Stimulated activated CD8-positive, alpha-beta memory T cell treated with anti-CD3 and anti-CD28 coated beads, Interleukin-7, amount 100 ng/mL, for 4 hours (primary cell): ENCODE measurements around the gene ERFE.
A peak's percentile ranks its signal among the peaks of the same experiment; 100 is the strongest.
"Not testable (repeated sequence)": the region's sequence is repeated elsewhere in the genome, so short reads cannot be mapped to it uniquely, and the experiment has no call there.

Source experiments
- DNase-seq, 2 donors: peaks; one replicate each; pipeline ENCODE4 v3.0.0-alpha.2; 2020; ENCODE audit warnings: low read depth in 2 of 2

ERFE gene, protein sequence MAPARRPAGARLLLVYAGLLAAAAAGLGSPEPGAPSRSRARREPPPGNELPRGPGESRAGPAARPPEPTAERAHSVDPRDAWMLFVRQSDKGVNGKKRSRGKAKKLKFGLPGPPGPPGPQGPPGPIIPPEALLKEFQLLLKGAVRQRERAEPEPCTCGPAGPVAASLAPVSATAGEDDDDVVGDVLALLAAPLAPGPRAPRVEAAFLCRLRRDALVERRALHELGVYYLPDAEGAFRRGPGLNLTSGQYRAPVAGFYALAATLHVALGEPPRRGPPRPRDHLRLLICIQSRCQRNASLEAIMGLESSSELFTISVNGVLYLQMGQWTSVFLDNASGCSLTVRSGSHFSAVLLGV

DNA sequence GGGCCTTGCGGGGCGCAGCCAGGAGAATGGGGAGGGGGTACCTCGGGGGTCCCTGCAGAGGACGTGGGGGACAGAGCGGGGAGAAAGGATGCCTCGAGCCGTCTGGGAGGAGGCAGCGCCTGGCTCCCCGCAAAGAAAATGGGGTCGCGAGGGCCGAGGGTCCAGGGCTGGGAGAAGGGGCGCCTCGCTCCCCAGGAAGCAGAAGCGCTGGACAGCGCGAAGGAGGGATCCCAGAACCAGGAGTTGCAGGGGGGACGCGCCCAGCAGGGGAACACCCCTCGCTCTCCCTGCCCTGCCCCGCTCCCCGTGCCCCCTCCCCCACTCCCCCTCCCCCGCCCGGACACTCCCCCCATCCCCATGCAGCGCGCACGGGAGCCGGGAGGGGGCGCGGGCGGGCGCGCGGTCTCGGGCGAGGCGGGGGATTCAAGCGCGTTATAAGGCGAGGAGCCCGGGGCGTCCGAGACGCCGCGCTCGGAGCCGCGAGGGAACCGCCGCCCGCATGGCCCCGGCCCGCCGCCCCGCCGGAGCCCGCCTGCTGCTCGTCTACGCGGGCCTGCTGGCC lies at the start of gene ERFE:
Gene ERFE (plus strand): TSS at position 462 of the 562 bp plus-strand sequence. CDS start 38 bp downstream, at position 500.
- peak in 1 of 2 donors; percentile 35 for DNase-seq

- DNase-seq, result no peak
Observed at GRCh38 chr2:238113611-238114010, 45.2 kb upstream of the ERFE start.

DNA sequence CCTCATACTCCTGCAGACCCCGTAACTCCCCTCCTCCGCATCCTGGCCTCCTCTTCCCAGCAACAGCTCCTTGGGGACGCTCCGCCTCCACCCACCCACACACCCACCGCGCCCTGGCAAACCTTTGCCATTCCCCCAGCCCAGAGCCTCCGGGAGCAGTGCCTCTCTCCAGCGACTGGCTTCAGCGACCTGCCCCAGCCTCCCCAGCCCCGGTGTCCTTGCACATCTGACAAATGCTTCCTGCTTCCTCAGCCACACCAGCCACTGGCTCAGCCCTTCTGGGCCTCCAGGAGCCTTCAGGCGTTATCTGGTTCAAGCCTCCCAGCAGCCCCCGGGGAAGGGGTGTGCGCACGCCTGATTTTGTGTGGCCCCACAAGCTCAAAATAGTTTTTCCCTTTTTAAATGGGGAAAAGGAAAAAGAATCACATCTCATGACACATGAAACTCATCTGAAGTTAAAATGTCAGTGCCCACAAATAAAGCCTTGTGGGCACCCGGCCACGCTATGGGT lies 44.4 kb upstream of the ERFE start:
- no peak for DNase-seq

- DNase-seq, result no peak
Observed at GRCh38 chr2:238114851-238115660, 43.7 kb upstream of the ERFE start.

- not testable (repeated sequence) for DNase-seq
Observed at GRCh38 chr2:238115709-238116108, 43.1 kb upstream of the ERFE start.

- DNase-seq, result no peak
Observed at GRCh38 chr2:238116298-238117198, 42.2 kb upstream of the ERFE start.

- no peak for DNase-seq
Observed at GRCh38 chr2:238117199-238118154, 41.3 kb upstream of the ERFE start.

DNA sequence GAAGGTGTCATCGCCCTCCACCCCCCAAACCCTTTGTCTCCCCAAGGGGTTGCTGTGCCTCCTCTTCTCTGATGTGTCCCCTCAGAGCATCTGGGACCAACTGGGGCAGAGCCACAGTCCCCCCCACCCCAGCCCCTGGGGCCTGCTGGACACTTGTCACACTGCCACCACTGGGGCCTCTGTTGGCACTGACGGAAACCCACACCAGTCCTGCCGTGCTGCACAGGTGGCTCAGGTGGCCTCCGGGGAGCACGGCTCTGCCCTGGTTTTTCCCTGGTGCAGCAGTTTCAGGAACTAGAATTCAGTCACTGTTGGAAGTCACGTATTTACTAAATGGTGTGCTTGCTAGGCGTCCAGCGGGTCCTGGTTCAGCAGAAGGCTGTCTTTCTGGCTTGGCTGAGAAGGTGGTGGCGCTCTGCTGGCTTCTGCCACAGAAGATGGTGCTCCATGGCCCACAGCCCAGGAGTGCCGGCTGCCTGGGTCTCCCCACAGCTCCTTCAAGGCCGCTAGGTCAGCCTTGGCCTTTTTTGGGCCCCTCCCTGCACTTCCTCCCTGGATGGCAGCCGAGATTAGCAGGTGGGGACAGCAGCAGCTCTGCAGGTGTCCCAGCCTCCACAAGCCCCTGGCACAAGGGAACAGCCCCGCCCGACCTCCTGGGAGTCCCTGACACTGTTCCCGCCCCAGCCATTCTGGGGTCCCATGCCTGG lies 38.9 kb upstream of the ERFE start:
- DNase-seq, result no peak

- no peak for DNase-seq
Observed at GRCh38 chr2:238120463-238121298, 38.1 kb upstream of the ERFE start.

DNA sequence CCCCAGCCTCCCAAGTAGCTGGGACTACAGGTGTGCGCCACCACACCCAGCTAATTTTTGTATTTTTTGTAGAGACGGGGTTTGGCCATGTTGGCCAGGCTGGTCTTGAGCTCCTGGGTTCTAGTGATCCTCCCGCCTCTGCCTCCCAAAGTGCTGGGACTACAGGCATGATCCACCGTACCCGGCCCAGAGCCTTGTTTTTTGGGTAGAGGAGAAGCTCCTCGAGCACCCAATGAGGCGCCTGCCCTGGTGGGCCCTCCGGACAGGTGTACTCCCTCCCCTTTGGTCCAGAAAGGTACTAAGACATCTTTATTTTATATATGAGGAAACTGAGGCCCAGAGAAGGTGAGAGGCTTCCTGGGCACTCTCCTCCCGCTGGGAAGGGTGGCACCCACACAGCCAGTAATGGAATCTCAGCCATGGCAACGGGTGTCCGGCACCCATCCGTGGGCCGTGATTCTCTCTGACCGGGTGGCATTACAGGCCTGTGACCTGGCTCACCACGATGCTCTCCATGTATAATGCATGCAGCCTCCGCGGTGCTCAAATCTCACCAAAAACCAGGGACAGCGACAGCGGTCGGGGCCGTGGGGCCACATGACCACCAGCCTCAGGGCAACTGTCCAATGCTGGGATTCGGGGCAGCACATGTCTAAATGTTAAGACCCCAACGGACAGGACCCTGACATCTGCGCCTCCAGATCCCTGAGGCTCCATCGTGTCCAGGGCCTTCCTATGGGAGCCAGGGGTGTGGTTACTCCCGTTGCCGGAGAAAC lies 37.1 kb upstream of the ERFE start:
- DNase-seq, result no peak

GRCh38 chr2:238122287-238123217 lies 36.2 kb upstream of the ERFE start:
- no peak for DNase-seq

- DNase-seq, result no peak
Observed at GRCh38 chr2:238123218-238123971, 35.4 kb upstream of the ERFE start.

- no peak for DNase-seq
Observed at GRCh38 chr2:238123991-238124470, 34.7 kb upstream of the ERFE start.

- no peak for DNase-seq
Observed at GRCh38 chr2:238124488-238125126, 34.2 kb upstream of the ERFE start.

DNA sequence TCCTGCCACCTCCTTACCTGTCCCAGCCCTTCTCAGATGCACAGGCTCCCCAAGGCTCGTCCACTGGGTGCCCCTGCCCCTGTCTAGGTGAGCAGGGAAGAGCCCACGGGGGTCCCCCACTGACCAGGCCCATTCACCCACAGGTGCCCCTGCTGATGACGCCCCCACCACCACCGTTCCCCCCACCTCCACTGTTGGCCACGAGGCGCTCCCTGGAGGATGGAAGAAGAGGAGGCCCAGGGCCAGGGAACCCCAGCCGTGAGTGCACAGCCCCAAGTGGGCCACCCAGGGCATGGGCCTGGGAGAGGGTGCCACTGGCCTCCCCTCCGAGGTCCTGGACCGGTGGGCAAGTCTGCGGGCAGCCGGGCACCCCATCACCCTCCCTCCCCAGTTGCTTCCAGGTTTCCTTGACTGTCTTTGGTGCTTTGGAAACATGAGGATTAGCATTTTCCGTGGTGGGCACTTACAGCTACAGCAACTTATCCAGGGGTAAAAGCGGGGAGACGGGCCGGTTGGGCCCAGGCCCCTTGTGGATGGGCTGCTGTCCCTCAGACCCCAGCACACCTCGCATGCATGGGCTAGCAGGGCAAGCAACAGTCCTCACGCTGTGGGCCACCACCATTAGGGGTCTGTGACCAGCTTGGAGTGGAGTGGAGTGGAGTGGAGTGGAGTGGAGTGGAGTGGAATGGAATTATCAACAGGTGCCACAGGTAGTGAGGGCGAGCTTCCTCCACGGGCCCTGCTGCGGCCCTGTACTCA lies 33.5 kb upstream of the ERFE start:
- no peak for DNase-seq
